PC-3 (cell line): ENCODE results near the gene LHX1.

Experiments used
- EZH2 ChIP-seq: fragments of 300-600 bp; sonication (generic); IDR thresholded peaks from one replicate; pipeline ENCODE4 v1.6.1; 2017; ENCODE audit warnings: antibody characterized with exemption, mild to moderate bottlenecking, low read length; ENCODE audit not compliant: unreplicated experiment
- TF ChIP-seq, protein P1 (sequence below): fragments of 300-600 bp; sonication (generic); conservative IDR thresholded peaks from 2 replicates; pipeline ENCODE4 v1.5.1; 2017; ENCODE audit warnings: antibody characterized with exemption, low read depth, mild to moderate bottlenecking, low read length

DNA sequence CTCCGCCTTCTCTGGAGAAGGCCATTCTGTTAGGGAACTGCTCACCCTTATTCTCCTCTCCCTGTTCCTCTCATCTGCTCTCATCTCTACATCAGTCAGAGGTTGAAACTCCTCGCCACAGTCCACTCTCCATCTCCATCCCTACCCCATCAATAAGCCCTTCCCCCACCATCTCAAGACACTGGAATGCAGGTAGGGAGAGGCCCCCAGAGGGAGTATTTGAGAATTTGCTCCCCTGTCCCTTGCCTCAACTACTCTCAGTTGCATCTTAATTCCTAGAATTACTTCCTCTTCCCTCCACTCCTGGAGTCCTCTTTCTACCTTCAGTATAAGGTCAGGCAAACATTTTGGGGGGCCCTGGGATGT lies 9.4 kb downstream of the LHX1 start:
- TF ChIP-seq, protein P1, sequence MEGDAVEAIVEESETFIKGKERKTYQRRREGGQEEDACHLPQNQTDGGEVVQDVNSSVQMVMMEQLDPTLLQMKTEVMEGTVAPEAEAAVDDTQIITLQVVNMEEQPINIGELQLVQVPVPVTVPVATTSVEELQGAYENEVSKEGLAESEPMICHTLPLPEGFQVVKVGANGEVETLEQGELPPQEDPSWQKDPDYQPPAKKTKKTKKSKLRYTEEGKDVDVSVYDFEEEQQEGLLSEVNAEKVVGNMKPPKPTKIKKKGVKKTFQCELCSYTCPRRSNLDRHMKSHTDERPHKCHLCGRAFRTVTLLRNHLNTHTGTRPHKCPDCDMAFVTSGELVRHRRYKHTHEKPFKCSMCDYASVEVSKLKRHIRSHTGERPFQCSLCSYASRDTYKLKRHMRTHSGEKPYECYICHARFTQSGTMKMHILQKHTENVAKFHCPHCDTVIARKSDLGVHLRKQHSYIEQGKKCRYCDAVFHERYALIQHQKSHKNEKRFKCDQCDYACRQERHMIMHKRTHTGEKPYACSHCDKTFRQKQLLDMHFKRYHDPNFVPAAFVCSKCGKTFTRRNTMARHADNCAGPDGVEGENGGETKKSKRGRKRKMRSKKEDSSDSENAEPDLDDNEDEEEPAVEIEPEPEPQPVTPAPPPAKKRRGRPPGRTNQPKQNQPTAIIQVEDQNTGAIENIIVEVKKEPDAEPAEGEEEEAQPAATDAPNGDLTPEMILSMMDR: no peak
- no peak for TF ChIP-seq EZH2
